MM.1S (cell line): ENCODE results near the gene DCAF4.

Experiments
- EZH2 ChIP-seq: fragments of 300-600 bp; sonication (generic); optimal IDR thresholded peaks from 2 replicates; pipeline ENCODE3; 2017; ENCODE audit warnings: low read depth, mild to moderate bottlenecking, antibody characterized with exemption, low read length, mixed read lengths
- EZH2phosphoT487 ChIP-seq: fragments of 300-600 bp; sonication (generic); IDR thresholded peaks from 2 replicates; pipeline ENCODE4 v1.6.1; 2018; ENCODE audit warnings: antibody characterized with exemption, low read length
- TF ChIP-seq, protein P1 (sequence below): fragments of 300-600 bp; sonication (generic); IDR thresholded peaks from 2 replicates; pipeline ENCODE4 v1.5.1; 2016; ENCODE audit warnings: antibody characterized with exemption, low read length, mixed read lengths

DNA sequence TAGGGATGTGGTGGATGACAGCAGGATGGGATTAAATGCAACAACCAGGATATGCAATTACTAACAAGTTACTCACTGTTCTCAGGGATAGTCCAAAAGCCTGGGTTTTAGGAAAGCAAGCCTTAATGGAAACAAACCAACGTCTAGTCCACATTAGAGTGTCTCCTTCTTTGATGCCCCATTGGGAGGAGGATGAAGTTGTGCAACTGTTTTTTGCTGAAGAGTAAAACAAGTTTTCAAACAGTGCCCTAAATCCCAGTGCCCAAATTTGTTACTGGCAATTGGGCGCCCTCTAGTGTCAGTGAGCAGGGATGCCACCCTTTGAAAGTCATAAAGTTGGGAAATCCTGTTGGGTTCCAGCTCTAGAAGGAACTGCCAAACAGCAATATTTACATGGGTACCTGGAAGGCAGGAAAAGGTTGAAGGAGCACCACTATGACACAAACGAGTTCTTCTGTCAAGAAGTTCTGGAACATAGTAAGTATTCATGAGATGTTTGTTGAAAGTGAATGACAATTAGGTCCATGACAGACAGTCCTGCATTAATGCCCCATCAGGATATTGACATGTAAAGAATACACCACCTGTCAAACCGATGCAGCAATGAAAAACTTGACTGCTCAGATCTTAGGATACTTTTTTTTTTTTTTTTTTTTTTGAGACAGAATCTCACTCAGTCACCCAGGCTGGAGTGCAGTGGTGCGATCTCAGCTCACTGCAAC is 21.3 kb upstream of the DCAF4 start:
- TF ChIP-seq, protein P1, sequence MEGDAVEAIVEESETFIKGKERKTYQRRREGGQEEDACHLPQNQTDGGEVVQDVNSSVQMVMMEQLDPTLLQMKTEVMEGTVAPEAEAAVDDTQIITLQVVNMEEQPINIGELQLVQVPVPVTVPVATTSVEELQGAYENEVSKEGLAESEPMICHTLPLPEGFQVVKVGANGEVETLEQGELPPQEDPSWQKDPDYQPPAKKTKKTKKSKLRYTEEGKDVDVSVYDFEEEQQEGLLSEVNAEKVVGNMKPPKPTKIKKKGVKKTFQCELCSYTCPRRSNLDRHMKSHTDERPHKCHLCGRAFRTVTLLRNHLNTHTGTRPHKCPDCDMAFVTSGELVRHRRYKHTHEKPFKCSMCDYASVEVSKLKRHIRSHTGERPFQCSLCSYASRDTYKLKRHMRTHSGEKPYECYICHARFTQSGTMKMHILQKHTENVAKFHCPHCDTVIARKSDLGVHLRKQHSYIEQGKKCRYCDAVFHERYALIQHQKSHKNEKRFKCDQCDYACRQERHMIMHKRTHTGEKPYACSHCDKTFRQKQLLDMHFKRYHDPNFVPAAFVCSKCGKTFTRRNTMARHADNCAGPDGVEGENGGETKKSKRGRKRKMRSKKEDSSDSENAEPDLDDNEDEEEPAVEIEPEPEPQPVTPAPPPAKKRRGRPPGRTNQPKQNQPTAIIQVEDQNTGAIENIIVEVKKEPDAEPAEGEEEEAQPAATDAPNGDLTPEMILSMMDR, result peak; percentile 72
- TF ChIP-seq EZH2 (no peak), EZH2phosphoT487 (no peak)
